A549 (cell line): Measurements from ENCODE around the gene TIMP3. TPM values are rescaled to one million over a fixed set of nuclear protein-coding genes. Genes with fewer than 3 reads are reported as not detected.

ENCODE experiments used
- ATAC-seq, 2 experiments: fragments of 200-7000 bp in 1 of 2; fragments of >200 bp in 1 of 2; cut with Nextera tagmentation in 1 of 2; cut with Tn5 transposase in 1 of 2; 3 replicates each; pipeline versions ENCODE4 v1.8.0 to v1.9.1; 2018 to 2020; ENCODE audit warnings: mild to moderate bottlenecking in 1 of 2, moderate library complexity in 1 of 2
- CTCF ChIA-PET: fragments of 300-600 bp; sonication (Branson Sonifier 250); formaldehyde crosslinking; extraction: SDS; loops from one replicate; lab custom pipeline; 2021; ENCODE audit warnings: antibody characterized with exemption, inconsistent platforms; lab: Yijun Ruan, JAX
- POLR2A ChIA-PET: fragments of 350-600 bp; formaldehyde crosslinking; extraction: SDS; loops from one replicate; lab custom pipeline; 2021; ENCODE audit warnings: antibody characterized with exemption, inconsistent platforms; lab: Yijun Ruan, JAX
- DNase-seq, 2 experiments: peaks; one replicate each; pipeline versions ENCODE4 v3.0.0 to v3.0.0-alpha.2; 2011 to 2016; ENCODE audit warnings: low read depth in 1 of 2, low spot score in 1 of 2
- FAIRE-seq: peaks from 2 replicates; lab custom pipeline; 2011; peaks lifted over from hg19 to GRCh38; lab: Jason Lieb, UNC
- H3K27ac ChIP-seq, 2 experiments: fragments of >200 bp; sonication (Bioruptor Twin); formaldehyde crosslinking; 3 replicates each; pipeline ENCODE4 v1.5.1; 2016 to 2017
- H3K4me1 ChIP-seq: fragments of >200 bp; sonication (Bioruptor Twin); formaldehyde crosslinking; 3 replicates; pipeline ENCODE4 v1.6.1; 2016
- H3K4me2 ChIP-seq: fragments of >200 bp; sonication (Bioruptor Twin); formaldehyde crosslinking; 3 replicates; pipeline ENCODE4 v1.6.1; 2016
- H3K4me3 ChIP-seq: fragments of >200 bp; sonication (Bioruptor Twin); formaldehyde crosslinking; 3 replicates; pipeline ENCODE4 v1.5.1; 2016
- H3K9me3 ChIP-seq: fragments of >200 bp; sonication (Bioruptor Twin); formaldehyde crosslinking; 3 replicates; pipeline ENCODE4 v1.6.1; 2016
- CBX8 ChIP-seq: fragments of 200-600 bp; sonication (generic); IDR thresholded peaks from 2 replicates; pipeline ENCODE4 v1.6.1; 2016
- CEBPB ChIP-seq, 2 experiments: fragments of >200 bp in 1 of 2; sonication (Bioruptor Twin) in 1 of 2; formaldehyde crosslinking in 1 of 2; IDR thresholded peaks; 2 replicates each; pipeline ENCODE4 v1.6.1; 2012 to 2016
- EP300 ChIP-seq, 2 experiments: fragments of >200 bp; sonication (Bioruptor Twin); formaldehyde crosslinking; IDR thresholded peaks; 2 replicates in 1 of 2; 3 replicates in 1 of 2; pipeline ENCODE4 v1.6.1; 2016 to 2017
- HOXB13 ChIP-seq: fragments of 250-450 bp; sonication (Bioruptor Pico); IDR thresholded peaks from 2 replicates; pipeline ENCODE4 v1.5.0; 2020; ENCODE audit warnings: low read depth, mild to moderate bottlenecking, moderate library complexity
- RAD21 ChIP-seq, 2 experiments: fragments of >200 bp in 1 of 2; sonication (Bioruptor Twin) in 1 of 2; formaldehyde crosslinking in 1 of 2; IDR thresholded peaks in 1 of 2; conservative IDR thresholded peaks in 1 of 2; 2 replicates in 1 of 2; 3 replicates in 1 of 2; pipeline ENCODE4 v1.6.1; 2012 to 2018; ENCODE audit warnings: inconsistent platforms in 1 of 2
- RFX5 ChIP-seq: fragments of 450-650 bp; IDR thresholded peaks from 2 replicates; pipeline ENCODE4 v1.7.1; 2014; ENCODE audit warnings: antibody characterized with exemption, mild to moderate bottlenecking, moderate library complexity
- SMC3 ChIP-seq: fragments of >200 bp; sonication (Bioruptor Twin); formaldehyde crosslinking; IDR thresholded peaks from 3 replicates; pipeline ENCODE4 v1.6.1; 2018; ENCODE audit warnings: inconsistent platforms
- ZC3H11A ChIP-seq: fragments of 450-650 bp; IDR thresholded peaks from 2 replicates; pipeline ENCODE4 v1.6.1; 2014; ENCODE audit warnings: antibody characterized with exemption, mild to moderate bottlenecking
- WGBS: methylation state at CpG from one replicate; pipeline ENCODE4 v1.1.6; 2017; ENCODE audit errors: missing lambda C conversion rate; 5-methylcytosine and 5-hydroxymethylcytosine counted together
- polyA plus RNA-seq, 4 experiments: library from polyadenylated mRNA; depleted of rRNA in 3 of 4; stranded (reverse); fragments of >200 nt; fragmentation: RNase III in 1 of 4; extraction: RNeasy Plus Mini Kit Qiagen cat#74134 plus additional on column Dnase treatment in 1 of 4; gene quantifications; 2 replicates in 3 of 4; 3 replicates in 1 of 4; pipeline ENCODE4 v1.2.3, GENCODE V29; 2011 to 2017
- TF ChIP-seq, protein P1 (sequence below): IDR thresholded peaks from 2 replicates; pipeline ENCODE4 v1.6.1; 2012
- TF ChIP-seq, protein P2 (sequence below): fragments of 450-650 bp; IDR thresholded peaks from 2 replicates; pipeline ENCODE4 v1.6.1; 2014; ENCODE audit warnings: antibody characterized with exemption
- TF ChIP-seq, protein P3 (sequence below): fragments of 200-600 bp; sonication (generic); IDR thresholded peaks from 2 replicates; pipeline ENCODE4 v1.6.1; 2016; ENCODE audit warnings: antibody characterized with exemption, mild to moderate bottlenecking, moderate library complexity
- TF ChIP-seq, protein P4 (sequence below): fragments of >200 bp; sonication (Bioruptor Twin); formaldehyde crosslinking; IDR thresholded peaks from 3 replicates; pipeline ENCODE4 v1.5.1; 2016

TIMP3 gene
- polyA plus RNA-seq, 2 of the 4 experiments (the other 2 are of a cell fraction): 1.4 to 1.7 TPM

DNA sequence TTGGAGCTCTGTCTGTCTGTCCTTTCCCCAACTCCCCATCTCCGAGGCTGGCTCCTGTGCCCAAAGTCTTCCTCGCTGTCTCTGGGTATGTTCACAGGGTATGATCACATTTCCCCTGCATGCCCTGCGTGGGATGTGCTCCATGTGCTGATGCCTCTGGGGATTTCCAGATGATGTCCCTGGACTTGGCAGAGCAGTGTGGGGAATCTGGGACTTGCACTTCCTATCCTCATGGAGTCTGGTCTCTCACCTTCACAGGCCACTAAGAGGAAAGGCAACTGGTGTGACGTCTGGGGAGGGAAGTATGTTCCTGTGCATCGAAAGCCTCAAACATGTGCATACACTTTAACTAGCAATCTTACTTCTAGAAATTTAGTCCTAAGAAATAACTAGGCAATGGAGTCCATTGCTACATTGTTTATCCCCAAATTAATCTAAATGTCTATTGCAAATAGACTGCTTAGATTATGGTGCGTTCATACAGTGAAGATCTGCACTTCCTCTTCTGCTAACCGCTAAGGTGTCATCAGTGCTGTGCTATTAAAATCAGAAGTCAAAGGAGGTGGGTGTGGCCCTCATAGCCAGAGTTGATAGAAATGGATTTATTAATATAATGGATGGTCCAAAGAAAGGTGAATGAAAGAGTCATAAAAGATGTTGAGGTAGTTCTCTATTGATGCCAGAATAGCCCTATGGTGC lies 20.8 kb downstream of the TIMP3 start:
- ChIA-PET CTCF (interaction anchor here (1.4 to 2.3 kb wide), 2 partner anchors 26 to 293 kb away, joined by 5 to 9 read pairs; no protein-coding TSS in a partner anchor), POLR2A (no interaction called here)
- H3K9me3 ChIP-seq: no peaks in the 10 kb centered on the region
- no peak for ATAC-seq
- DNase-seq: no peak
- no peak overlapping the region for H3K4me2 ChIP-seq
- WGBS: 51% methylated on average over 7 of the region's 7 CpGs
- H3K27ac ChIP-seq: no peak overlapping the region
- no peak overlapping the region for H3K4me3 ChIP-seq
- no peak for FAIRE-seq
- TF ChIP-seq, protein P1, sequence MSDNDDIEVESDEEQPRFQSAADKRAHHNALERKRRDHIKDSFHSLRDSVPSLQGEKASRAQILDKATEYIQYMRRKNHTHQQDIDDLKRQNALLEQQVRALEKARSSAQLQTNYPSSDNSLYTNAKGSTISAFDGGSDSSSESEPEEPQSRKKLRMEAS: no peak
- TF ChIP-seq, protein P2, sequence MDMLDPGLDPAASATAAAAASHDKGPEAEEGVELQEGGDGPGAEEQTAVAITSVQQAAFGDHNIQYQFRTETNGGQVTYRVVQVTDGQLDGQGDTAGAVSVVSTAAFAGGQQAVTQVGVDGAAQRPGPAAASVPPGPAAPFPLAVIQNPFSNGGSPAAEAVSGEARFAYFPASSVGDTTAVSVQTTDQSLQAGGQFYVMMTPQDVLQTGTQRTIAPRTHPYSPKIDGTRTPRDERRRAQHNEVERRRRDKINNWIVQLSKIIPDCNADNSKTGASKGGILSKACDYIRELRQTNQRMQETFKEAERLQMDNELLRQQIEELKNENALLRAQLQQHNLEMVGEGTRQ: no peak
- no peak for TF ChIP-seq CEBPB (IDR thresholded peaks at IDR 0.05)
- no peak for TF ChIP-seq ZC3H11A
- TF ChIP-seq, protein P3, sequence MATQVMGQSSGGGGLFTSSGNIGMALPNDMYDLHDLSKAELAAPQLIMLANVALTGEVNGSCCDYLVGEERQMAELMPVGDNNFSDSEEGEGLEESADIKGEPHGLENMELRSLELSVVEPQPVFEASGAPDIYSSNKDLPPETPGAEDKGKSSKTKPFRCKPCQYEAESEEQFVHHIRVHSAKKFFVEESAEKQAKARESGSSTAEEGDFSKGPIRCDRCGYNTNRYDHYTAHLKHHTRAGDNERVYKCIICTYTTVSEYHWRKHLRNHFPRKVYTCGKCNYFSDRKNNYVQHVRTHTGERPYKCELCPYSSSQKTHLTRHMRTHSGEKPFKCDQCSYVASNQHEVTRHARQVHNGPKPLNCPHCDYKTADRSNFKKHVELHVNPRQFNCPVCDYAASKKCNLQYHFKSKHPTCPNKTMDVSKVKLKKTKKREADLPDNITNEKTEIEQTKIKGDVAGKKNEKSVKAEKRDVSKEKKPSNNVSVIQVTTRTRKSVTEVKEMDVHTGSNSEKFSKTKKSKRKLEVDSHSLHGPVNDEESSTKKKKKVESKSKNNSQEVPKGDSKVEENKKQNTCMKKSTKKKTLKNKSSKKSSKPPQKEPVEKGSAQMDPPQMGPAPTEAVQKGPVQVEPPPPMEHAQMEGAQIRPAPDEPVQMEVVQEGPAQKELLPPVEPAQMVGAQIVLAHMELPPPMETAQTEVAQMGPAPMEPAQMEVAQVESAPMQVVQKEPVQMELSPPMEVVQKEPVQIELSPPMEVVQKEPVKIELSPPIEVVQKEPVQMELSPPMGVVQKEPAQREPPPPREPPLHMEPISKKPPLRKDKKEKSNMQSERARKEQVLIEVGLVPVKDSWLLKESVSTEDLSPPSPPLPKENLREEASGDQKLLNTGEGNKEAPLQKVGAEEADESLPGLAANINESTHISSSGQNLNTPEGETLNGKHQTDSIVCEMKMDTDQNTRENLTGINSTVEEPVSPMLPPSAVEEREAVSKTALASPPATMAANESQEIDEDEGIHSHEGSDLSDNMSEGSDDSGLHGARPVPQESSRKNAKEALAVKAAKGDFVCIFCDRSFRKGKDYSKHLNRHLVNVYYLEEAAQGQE: no peak
- TF ChIP-seq EP300 (IDR thresholded peaks at IDR 0.05): no peak
- no peak for TF ChIP-seq RFX5
- no peak for TF ChIP-seq CBX8
- H3K4me1 ChIP-seq: no peaks in the 10 kb centered on the region

DNA sequence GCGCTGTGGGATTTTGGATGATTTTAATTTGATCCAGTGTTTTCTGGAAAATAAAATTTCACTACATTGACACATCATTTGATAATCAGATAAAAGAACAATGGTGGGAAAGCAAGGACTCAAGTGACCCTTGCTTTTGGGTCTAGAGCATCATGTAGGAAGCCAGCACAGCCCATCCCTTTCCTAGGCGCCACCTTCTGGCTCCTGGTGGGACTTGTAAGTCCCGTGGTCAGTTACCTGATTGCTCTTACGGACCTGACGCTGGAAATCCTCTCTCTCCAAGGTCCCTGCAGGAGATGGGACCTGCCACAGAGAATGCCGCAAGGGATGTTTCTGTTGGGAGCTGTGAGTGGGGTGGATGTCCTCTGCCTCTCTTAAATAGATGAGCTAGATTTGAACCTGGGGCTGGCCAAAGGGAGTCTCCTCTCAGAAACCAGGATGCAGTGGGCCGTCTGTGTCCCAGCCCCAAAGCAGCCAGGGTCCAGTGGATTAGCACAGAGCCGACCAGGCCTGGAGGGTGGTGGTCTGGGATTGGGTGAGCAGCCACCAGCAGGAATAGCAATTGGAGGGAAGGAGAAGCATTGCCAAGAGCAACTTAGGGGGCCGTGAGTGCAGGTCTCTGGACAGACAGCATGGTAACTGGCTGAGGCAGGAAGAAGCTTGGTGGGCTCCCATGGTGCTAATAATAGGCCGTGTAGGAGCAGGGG lies 21.7 kb downstream of the TIMP3 start:
- WGBS: 30% methylated on average over 8 of the region's 10 CpGs
- CTCF ChIA-PET: interaction anchor here (0.8 to 1.5 kb wide), 10 partner anchors 9 to 297 kb away, joined by 3 to 7 read pairs (median 4); no protein-coding TSS in a partner anchor
- TF ChIP-seq RAD21 (conservative IDR thresholded peaks at IDR 0.05 in 1 of 2, IDR thresholded peaks at IDR 0.05 in 1 of 2): peak; percentile 32 to 46; a peak in 3 of 5 replicates
- TF ChIP-seq, protein P4, sequence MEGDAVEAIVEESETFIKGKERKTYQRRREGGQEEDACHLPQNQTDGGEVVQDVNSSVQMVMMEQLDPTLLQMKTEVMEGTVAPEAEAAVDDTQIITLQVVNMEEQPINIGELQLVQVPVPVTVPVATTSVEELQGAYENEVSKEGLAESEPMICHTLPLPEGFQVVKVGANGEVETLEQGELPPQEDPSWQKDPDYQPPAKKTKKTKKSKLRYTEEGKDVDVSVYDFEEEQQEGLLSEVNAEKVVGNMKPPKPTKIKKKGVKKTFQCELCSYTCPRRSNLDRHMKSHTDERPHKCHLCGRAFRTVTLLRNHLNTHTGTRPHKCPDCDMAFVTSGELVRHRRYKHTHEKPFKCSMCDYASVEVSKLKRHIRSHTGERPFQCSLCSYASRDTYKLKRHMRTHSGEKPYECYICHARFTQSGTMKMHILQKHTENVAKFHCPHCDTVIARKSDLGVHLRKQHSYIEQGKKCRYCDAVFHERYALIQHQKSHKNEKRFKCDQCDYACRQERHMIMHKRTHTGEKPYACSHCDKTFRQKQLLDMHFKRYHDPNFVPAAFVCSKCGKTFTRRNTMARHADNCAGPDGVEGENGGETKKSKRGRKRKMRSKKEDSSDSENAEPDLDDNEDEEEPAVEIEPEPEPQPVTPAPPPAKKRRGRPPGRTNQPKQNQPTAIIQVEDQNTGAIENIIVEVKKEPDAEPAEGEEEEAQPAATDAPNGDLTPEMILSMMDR: peak; percentile 43
- peak; percentile 49 for TF ChIP-seq SMC3
- no peak for TF ChIP-seq HOXB13
- POLR2A ChIA-PET: no interaction called here
- peak; percentile 74 to 84; a peak in 5 of 6 replicates for ATAC-seq
- Histone ChIP-seq H3K9me3 (no peaks in the 10 kb centered on the region), H3K4me1 (no peaks in the 10 kb centered on the region), H3K27ac (no peak overlapping the region), H3K4me2 (no peak overlapping the region), H3K4me3 (no peak overlapping the region)
- no peak for FAIRE-seq
- peak; percentile 25 to 64 for DNase-seq
